H9 (cell line): Measurements from ENCODE around the gene DAB2IP. TPM values are rescaled to one million over a fixed set of nuclear protein-coding genes. Genes with fewer than 3 reads are reported as not detected.

Source experiments
- DNase-seq: peaks from one replicate; pipeline ENCODE4 v3.0.0-alpha.2; 2017
- H2AFZ ChIP-seq: one replicate; pipeline ENCODE4 v1.6.1; 2013; ENCODE audit warnings: mild to moderate bottlenecking, low read length, control low read depth, moderate library complexity
- H2AK5ac ChIP-seq: 2 replicates; pipeline ENCODE4 v1.6.1; 2013; ENCODE audit warnings: low read length, control low read depth, mixed read lengths; ENCODE audit not compliant: insufficient read length
- H2BK120ac ChIP-seq: one replicate; pipeline ENCODE4 v1.6.1; 2013; ENCODE audit warnings: low read depth, mild to moderate bottlenecking, low read length, control low read depth, inconsistent platforms; ENCODE audit not compliant: poor library complexity, severe bottlenecking
- H2BK12ac ChIP-seq: 2 replicates; pipeline ENCODE4 v1.6.1; 2013; ENCODE audit warnings: low read length, control low read depth, mixed read lengths, low read depth; ENCODE audit not compliant: insufficient read length
- H2BK15ac ChIP-seq: 2 replicates; pipeline ENCODE4 v1.6.1; 2013; ENCODE audit warnings: low read depth, low read length, control low read depth
- H2BK20ac ChIP-seq: one replicate; pipeline ENCODE4 v1.6.1; 2013; ENCODE audit warnings: low read depth, mild to moderate bottlenecking, low read length, control low read depth, inconsistent platforms; ENCODE audit not compliant: poor library complexity, severe bottlenecking
- H2BK5ac ChIP-seq: 2 replicates; pipeline ENCODE4 v1.6.1; 2013; ENCODE audit warnings: low read length, control low read depth, mixed read lengths; ENCODE audit not compliant: insufficient read length
- H3K14ac ChIP-seq: 2 replicates; pipeline ENCODE4 v1.6.1; 2013; ENCODE audit warnings: low read length, control low read depth; ENCODE audit not compliant: insufficient read depth
- H3K18ac ChIP-seq: 2 replicates; pipeline ENCODE4 v1.6.1; 2013; ENCODE audit warnings: low read depth, mild to moderate bottlenecking, mixed read lengths, low read length, control low read depth; ENCODE audit not compliant: insufficient read length
- H3K23ac ChIP-seq: 2 replicates; pipeline ENCODE4 v1.6.1; 2013; ENCODE audit warnings: low read length, control low read depth, mixed read lengths, low read depth; ENCODE audit not compliant: insufficient read length
- H3K23me2 ChIP-seq: 2 replicates; pipeline ENCODE4 v1.6.1; 2013; ENCODE audit warnings: low read depth, mild to moderate bottlenecking, mixed read lengths, low read length, control low read depth; ENCODE audit not compliant: insufficient read length, poor library complexity, severe bottlenecking
- H3K27ac ChIP-seq: 2 replicates; pipeline ENCODE4 v1.5.1; 2013; ENCODE audit warnings: low read length, control low read depth, mixed read lengths, low read depth; ENCODE audit not compliant: insufficient read length
- H3K27me3 ChIP-seq: 2 replicates; pipeline ENCODE4 v1.6.1; 2013; ENCODE audit warnings: low read length, control low read depth, inconsistent platforms; ENCODE audit not compliant: insufficient read depth
- H3K4ac ChIP-seq: 2 replicates; pipeline ENCODE4 v1.6.1; 2013; ENCODE audit warnings: low read depth, mild to moderate bottlenecking, control low read depth, inconsistent platforms, low read length, moderate library complexity
- H3K4me1 ChIP-seq: 2 replicates; pipeline ENCODE4 v1.6.1; 2013; ENCODE audit warnings: low read length, control low read depth, inconsistent platforms; ENCODE audit not compliant: insufficient read depth
- H3K4me2 ChIP-seq: 2 replicates; pipeline ENCODE4 v1.6.1; 2013; ENCODE audit warnings: low read length, control low read depth, mixed read lengths; ENCODE audit not compliant: insufficient read length, insufficient read depth
- H3K56ac ChIP-seq: 2 replicates; pipeline ENCODE4 v1.6.1; 2013; ENCODE audit warnings: low read depth, mild to moderate bottlenecking, mixed read lengths, low read length, control low read depth; ENCODE audit not compliant: insufficient read length
- H3K79me1 ChIP-seq: 2 replicates; pipeline ENCODE4 v1.6.1; 2013; ENCODE audit warnings: low read depth, mild to moderate bottlenecking, moderate library complexity, low read length, control low read depth, inconsistent platforms; ENCODE audit not compliant: insufficient read depth, poor library complexity, severe bottlenecking
- H3K79me2 ChIP-seq: 2 replicates; pipeline ENCODE4 v1.6.1; 2013; ENCODE audit warnings: low read length, control low read depth, inconsistent platforms; ENCODE audit not compliant: insufficient read depth
- H3K9ac ChIP-seq: 2 replicates; pipeline ENCODE4 v1.6.1; 2013; ENCODE audit warnings: low read length, control low read depth, mixed read lengths; ENCODE audit not compliant: insufficient read length; ENCODE audit errors: extremely low read depth
- H3K9me3 ChIP-seq: one replicate; pipeline ENCODE4 v1.6.1; 2013; ENCODE audit warnings: low read depth, low read length, inconsistent platforms; ENCODE audit not compliant: control insufficient read depth
- H3T11ph ChIP-seq: one replicate; pipeline ENCODE4 v1.6.1; 2013; ENCODE audit warnings: mild to moderate bottlenecking, low read length, control low read depth, inconsistent platforms
- H4K20me1 ChIP-seq: one replicate; pipeline ENCODE4 v1.6.1; 2013; ENCODE audit not compliant: control insufficient read depth, insufficient read length, insufficient read depth
- H4K5ac ChIP-seq: 2 replicates; pipeline ENCODE4 v1.6.1; 2013; ENCODE audit warnings: low read depth, mild to moderate bottlenecking, mixed read lengths, low read length, control low read depth; ENCODE audit not compliant: insufficient read length
- H4K8ac ChIP-seq: replicated peaks from 2 replicates; pipeline ENCODE4 v1.6.1; 2013; ENCODE audit warnings: low read length, control low read depth, mixed read lengths, low read depth; ENCODE audit not compliant: insufficient read length
- H4K91ac ChIP-seq: 2 replicates; pipeline ENCODE4 v1.6.1; 2013; ENCODE audit warnings: low read depth, mild to moderate bottlenecking, moderate library complexity, mixed read lengths, low read length, control low read depth; ENCODE audit not compliant: insufficient read length
- H3K27ac Mint-ChIP-seq, 3 experiments: 2 replicates in 2 of 3; 3 replicates in 1 of 3; pipeline ENCODE4 v1.8.0; 2020 to 2021; ENCODE audit warnings: mixed read lengths in 3 of 3, mild to moderate bottlenecking in 1 of 3, moderate library complexity in 1 of 3
- H3K27me3 Mint-ChIP-seq: 2 replicates; pipeline ENCODE4 v1.8.0; 2021; ENCODE audit warnings: low read depth, mild to moderate bottlenecking, moderate library complexity, mixed read lengths
- H3K36me3 Mint-ChIP-seq, 3 experiments: 2 replicates in 2 of 3; 3 replicates in 1 of 3; pipeline ENCODE4 v1.8.0; 2020 to 2021; ENCODE audit warnings: low read depth in 3 of 3, mixed read lengths in 3 of 3; ENCODE audit not compliant: insufficient read depth in 1 of 3
- H3K4me1 Mint-ChIP-seq, 2 experiments: 2 replicates each; pipeline ENCODE4 v1.8.0; 2020; ENCODE audit warnings: mixed read lengths in 2 of 2
- H3K4me3 Mint-ChIP-seq, 2 experiments: 2 replicates in 1 of 2; 3 replicates in 1 of 2; pipeline ENCODE4 v1.8.0; 2020 to 2021; ENCODE audit warnings: mild to moderate bottlenecking in 2 of 2, mixed read lengths in 2 of 2, moderate library complexity in 1 of 2
- H3K9me3 Mint-ChIP-seq, 2 experiments: 2 replicates in 1 of 2; 3 replicates in 1 of 2; pipeline ENCODE4 v1.8.0; 2020; ENCODE audit warnings: mild to moderate bottlenecking in 2 of 2, mixed read lengths in 2 of 2, moderate library complexity in 1 of 2
- CTCF ChIP-seq: fragments of 200-600 bp; sonication (generic); conservative IDR thresholded peaks from 3 replicates; pipeline ENCODE4 v1.8.0; 2021; ENCODE audit warnings: antibody characterized with exemption, mild to moderate bottlenecking
- WGBS: extraction: QIAGEN DNeasy Blood & Tissue Kit; methylation state at CpG from one replicate; pipeline ENCODE4 v1.1.7; 2013; ENCODE audit warnings: missing lambda C conversion rate, low lambda C conversion rate, mixed read lengths; ENCODE audit not compliant: insufficient read length; ENCODE audit errors: extremely low coverage; 5-methylcytosine and 5-hydroxymethylcytosine counted together
- total RNA-seq: library from RNA; stranded (reverse); gene quantifications from 2 replicates; pipeline ENCODE4 v1.2.1, GENCODE V29; 2021

DAB2IP gene
- total RNA-seq, 1 experiment from 2014 or later: 22.6 TPM

GRCh38 chr9:121822093-121823085 lies 171.0 kb downstream of the DAB2IP start:
- Histone ChIP-seq H3K79me2 (no peaks in the 10 kb centered on the region), H4K20me1 (no peaks in the 10 kb centered on the region), H3K4me2 (no peak overlapping the region), H4K91ac (no peak overlapping the region), H4K8ac (no peak overlapping the region), H4K5ac (no peak overlapping the region), H2AK5ac (no peak overlapping the region), H2BK15ac (no peak overlapping the region), H3K27ac (no peak overlapping the region), H3K9ac (no peak overlapping the region), H3K56ac (no peak overlapping the region), H2BK20ac (no peak overlapping the region), H3K14ac (no peak overlapping the region), H2BK12ac (no peak overlapping the region), H2AFZ (no peak overlapping the region), H2BK5ac (no peak overlapping the region), H3K79me1 (no peaks in the 10 kb centered on the region), H3K23me2 (no peaks in the 10 kb centered on the region), H2BK120ac (no peak overlapping the region), H3T11ph (no peak overlapping the region), H3K9me3 (no peaks in the 10 kb centered on the region), H3K18ac (no peak overlapping the region), H3K4ac (no peak overlapping the region), H3K27me3 (no peaks in the 10 kb centered on the region), H3K23ac (no peak overlapping the region), H3K4me1 (peaks cover 7% of the 10 kb centered on the region; the same call in 1 of the 2 replicates)
- H3K27me3 Mint-ChIP-seq: peaks cover 10% of the 10 kb centered on the region
- H3K4me1 Mint-ChIP-seq: peaks cover 36 to 48% of the 10 kb centered on the region in 2 experiments
- no peak overlapping the region for H3K4me3 Mint-ChIP-seq
- no peaks in the 10 kb centered on the region; a peak in 2 of 5 replicates for H3K9me3 Mint-ChIP-seq
- no peak for DNase-seq
- no peaks in the 10 kb centered on the region for H3K36me3 Mint-ChIP-seq
- WGBS: no CpG with 5 or more reads among the region's 34 CpGs
- H3K27ac Mint-ChIP-seq: no peak overlapping the region
- no peak for TF ChIP-seq CTCF
